ENCODE data around the gene SLAIN1. TPM values are rescaled to one million over a fixed set of nuclear protein-coding genes. Genes with fewer than 3 reads are reported as not detected.
A peak's percentile ranks its signal among the peaks of the same experiment; 100 is the strongest.

The SLAIN1 gene
- total and polyA plus RNA-seq, 5 donors = 9.2 to 16.2 (median 12.9) TPM

DNA sequence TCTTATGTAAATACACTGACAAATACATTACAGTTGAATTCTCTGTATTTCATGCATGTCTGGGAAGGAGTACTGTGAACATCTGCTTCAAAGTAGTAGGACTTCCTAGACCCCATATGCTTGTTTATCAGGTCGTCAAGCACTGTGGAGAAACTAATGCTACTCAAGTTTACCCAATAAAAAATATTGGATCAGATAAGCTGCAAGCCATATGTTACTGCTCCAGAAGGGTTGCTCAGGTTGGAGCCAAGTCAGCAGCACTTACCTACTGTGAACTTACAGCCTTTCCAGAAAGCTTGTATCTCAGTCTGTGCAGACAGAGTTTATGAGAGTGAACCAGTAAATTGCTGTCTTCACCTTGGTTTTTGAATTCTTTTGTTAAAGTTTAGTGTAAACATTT is 36.2 kb downstream of the SLAIN1 start:
- Histone ChIP-seq H3K4me1 (ENCODE audit: control insufficient read depth, insufficient read depth, low read length) (peaks cover 1% of the 10 kb centered on the region), H3K4me3 (ENCODE audit: low read length) (no peak overlapping the region), H3K27me3 (ENCODE audit: control insufficient read depth, insufficient read depth) (no peaks in the 10 kb centered on the region), H3K9me3 (ENCODE audit: control insufficient read depth, low read length) (no peaks in the 10 kb centered on the region), H3K27ac (ENCODE audit: low read length) (no peak overlapping the region)
- intact Hi-C loops (cut with DNase I) = no loop called here
- DNase-seq (no peak), ATAC-seq (no peak)
- 86% methylated on average over 1 of the region's 1 CpG for WGBS

DNA sequence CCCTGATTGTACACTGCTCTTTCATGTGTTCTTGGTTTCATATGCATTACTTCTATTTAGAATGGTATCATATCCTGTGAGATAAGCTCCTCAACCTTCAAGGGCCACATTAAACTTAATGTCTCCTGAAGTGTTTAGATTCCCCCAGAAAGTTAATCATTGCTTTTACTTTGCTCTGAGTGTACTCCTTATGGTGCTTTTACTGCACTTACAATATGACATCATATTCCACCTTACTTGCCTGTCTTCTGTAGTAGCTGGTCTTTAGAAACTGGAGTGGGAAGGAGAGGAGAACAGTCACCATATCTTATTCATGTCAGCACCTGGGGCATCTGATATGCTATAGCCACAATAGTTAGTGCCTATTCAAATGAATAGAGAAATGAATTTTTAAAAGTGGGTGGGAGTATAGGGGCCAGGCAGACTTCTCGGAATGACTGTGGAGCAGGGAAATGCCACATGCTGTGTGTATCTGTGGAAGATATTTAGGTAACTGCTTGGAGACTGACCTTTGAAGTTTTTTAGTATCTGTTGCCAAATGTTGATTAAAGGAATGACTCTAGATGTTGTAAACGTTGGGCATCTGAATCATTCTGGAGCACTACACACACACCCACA is 40.2 kb downstream of the SLAIN1 start:
- H3K27ac ChIP-seq (ENCODE audit: low read length) = no peak overlapping the region
- H3K4me1 ChIP-seq (ENCODE audit: control insufficient read depth, insufficient read depth, low read length) = peaks cover 1% of the 10 kb centered on the region
- intact Hi-C loops (cut with DNase I) = no loop called here
- H3K9me3 ChIP-seq (ENCODE audit: control insufficient read depth, low read length) = no peaks in the 10 kb centered on the region
- no peak overlapping the region for H3K4me3 ChIP-seq (ENCODE audit: low read length)
- no peak for DNase-seq
- 54% methylated on average over 2 of the region's 2 CpGs for WGBS
- H3K27me3 ChIP-seq (ENCODE audit: control insufficient read depth, insufficient read depth) = no peaks in the 10 kb centered on the region
- ATAC-seq = no peak

DNA sequence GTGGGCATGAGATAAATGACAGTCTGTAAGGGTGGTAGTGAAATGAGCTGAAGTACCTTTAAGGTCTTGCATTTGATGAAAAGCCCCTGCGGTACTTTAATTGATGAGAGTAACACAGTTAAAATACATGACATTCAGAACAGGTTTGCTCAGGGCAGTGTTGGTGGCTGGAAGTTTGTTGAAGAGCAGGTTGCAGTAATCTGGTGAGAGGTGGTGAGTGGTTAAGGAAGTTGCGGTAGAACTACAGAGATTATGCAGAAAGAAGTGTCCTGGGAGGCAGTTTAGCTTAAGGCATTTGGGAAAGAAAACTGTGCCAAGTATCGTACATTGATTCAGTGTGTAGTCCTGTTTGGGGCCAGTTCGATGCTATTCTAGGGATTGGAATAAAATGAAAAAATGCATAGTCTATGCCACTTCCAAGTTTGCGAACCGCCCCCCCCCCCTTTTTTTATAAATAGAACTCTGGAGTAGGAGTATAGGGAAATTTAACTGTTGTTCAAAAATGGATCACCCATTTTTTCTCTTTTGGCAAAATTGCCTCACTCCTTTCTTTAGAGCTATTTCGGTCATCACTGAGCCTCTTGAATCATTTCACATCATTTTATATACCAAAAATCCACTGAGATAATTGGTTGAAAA is 42.7 kb downstream of the SLAIN1 start:
- intact Hi-C loops (cut with DNase I) = no loop called here
- no peaks in the 10 kb centered on the region for H3K27me3 ChIP-seq (ENCODE audit: control insufficient read depth, insufficient read depth)
- H3K9me3 ChIP-seq (ENCODE audit: control insufficient read depth, low read length) = no peaks in the 10 kb centered on the region
- H3K4me3 ChIP-seq (ENCODE audit: low read length) = no peak overlapping the region
- peaks cover 1% of the 10 kb centered on the region for H3K4me1 ChIP-seq (ENCODE audit: control insufficient read depth, insufficient read depth, low read length)
- no peak overlapping the region for H3K27ac ChIP-seq (ENCODE audit: low read length)
- WGBS = 65% methylated on average over 7 of the region's 7 CpGs
- DNase-seq (no peak), ATAC-seq (no peak)

DNA sequence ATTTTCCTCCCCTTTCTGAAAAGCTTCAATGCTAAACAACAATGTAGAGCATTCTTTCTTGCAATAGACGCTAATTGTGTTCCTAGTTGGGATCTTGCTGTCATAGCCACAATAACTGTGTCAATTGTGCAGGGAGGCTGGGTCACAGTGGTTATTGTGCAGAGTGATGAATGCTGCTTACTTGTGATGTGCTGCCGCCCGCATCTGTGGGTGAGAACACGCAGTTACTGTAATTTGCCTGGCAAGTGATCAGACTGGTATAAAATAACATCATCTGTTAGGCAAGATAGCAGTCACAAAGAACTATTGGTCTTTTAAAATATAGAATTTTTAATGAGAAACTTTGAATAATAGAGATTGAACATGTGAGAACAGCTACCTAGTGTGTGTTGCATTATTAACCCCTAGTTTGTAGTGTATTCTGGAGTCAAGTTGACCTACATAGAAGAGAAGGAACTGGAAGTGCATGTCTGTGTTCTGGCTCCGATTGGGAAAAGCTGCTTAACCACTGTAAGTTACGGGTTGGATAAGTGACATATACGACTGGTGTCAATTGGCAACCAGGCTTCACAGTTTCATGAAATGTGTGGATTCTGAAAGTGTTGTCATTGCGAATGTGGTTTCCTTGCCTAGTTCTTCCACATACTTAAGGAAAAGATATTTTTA is 43.6 kb downstream of the SLAIN1 start:
- no peaks in the 10 kb centered on the region for H3K4me1 ChIP-seq (ENCODE audit: control insufficient read depth, insufficient read depth, low read length)
- H3K9me3 ChIP-seq (ENCODE audit: control insufficient read depth, low read length) = no peaks in the 10 kb centered on the region
- intact Hi-C loops (cut with DNase I) = no loop called here
- DNase-seq (no peak), ATAC-seq (no peak)
- WGBS = 70% methylated on average over 8 of the region's 8 CpGs
- no peak overlapping the region for H3K4me3 ChIP-seq (ENCODE audit: low read length)
- no peaks in the 10 kb centered on the region for H3K27me3 ChIP-seq (ENCODE audit: control insufficient read depth, insufficient read depth)
- H3K27ac ChIP-seq (ENCODE audit: low read length) = no peak overlapping the region

DNA sequence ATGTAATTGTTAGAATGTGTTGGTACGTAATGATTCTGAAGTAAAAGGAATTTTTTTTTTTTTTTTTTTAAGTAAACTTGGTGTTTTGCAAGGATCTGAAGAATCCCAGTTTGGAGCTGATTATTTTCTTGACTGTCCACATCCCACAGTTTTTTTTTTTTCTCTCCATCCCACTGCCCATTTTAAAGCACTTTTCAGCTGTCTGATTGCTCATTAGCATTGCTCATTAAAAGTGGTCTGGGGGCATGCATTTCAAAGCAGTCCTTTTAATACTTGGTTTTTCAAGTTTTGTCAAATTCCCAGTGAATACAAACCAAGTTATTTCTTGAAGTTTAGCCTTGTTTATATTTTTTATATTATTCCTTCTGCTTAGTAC is 44.1 kb downstream of the SLAIN1 start:
- Histone ChIP-seq H3K9me3 (ENCODE audit: control insufficient read depth, low read length) (no peaks in the 10 kb centered on the region), H3K27ac (ENCODE audit: low read length) (no peak overlapping the region), H3K4me3 (ENCODE audit: low read length) (no peak overlapping the region), H3K27me3 (ENCODE audit: control insufficient read depth, insufficient read depth) (no peaks in the 10 kb centered on the region), H3K4me1 (ENCODE audit: control insufficient read depth, insufficient read depth, low read length) (no peaks in the 10 kb centered on the region)
- ATAC-seq (no peak), DNase-seq (no peak)
- 91% methylated on average over 1 of the region's 1 CpG for WGBS
- intact Hi-C loops (cut with DNase I) = no loop called here

DNA sequence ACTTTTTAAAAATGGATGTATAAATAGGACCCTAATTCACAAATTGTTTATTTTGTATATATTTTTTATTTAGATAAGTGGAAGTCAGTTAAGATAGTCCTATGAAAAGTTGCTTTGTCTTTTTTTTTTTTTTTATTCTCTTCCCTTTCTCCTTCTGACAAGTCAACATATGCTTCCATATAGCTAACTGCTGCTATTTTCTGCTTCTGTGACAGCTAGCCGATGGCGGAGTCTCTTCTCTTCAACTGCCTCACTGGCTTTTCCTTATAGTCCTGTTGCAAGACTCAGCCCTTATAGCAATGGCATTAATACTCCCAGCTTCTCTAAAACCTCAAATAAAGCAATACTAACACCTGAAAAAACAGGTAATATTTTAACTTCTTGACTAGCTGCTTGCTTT is 45.3 kb downstream of the SLAIN1 start:
- 98% methylated on average over 2 of the region's 2 CpGs for WGBS

DNA sequence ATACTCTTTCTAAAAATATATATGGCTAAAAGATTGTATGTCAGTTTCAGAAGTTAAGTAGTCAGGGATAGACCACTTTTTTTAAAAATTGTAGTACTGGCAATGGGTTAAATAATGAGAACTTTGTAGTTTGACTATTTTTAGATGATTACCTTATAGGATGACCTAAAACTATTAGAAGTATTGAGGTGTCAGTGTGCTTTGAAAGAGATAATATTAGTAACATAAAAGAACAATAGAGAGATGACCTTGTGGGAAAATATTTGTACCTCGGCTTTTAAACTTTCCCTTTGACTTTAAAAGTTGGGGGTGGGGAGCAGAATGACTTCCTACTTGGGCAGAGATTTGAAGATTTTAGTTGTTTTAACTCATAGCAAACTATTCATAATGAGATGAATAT is 48.3 kb downstream of the SLAIN1 start:
- no peak for DNase-seq
- Histone ChIP-seq H3K4me1 (ENCODE audit: control insufficient read depth, insufficient read depth, low read length) (no peaks in the 10 kb centered on the region), H3K9me3 (ENCODE audit: control insufficient read depth, low read length) (no peaks in the 10 kb centered on the region), H3K4me3 (ENCODE audit: low read length) (no peak overlapping the region), H3K27ac (ENCODE audit: low read length) (no peak overlapping the region), H3K27me3 (ENCODE audit: control insufficient read depth, insufficient read depth) (no peaks in the 10 kb centered on the region)
- intact Hi-C loops (cut with DNase I) = no loop called here
- no peak for ATAC-seq
- WGBS = 45% methylated on average over 1 of the region's 1 CpG

More for the DNA sequence above, 45.3 kb downstream of the SLAIN1 start:
- Histone ChIP-seq H3K27ac (ENCODE audit: low read length) (no peak overlapping the region), H3K27me3 (ENCODE audit: control insufficient read depth, insufficient read depth) (no peaks in the 10 kb centered on the region), H3K9me3 (ENCODE audit: control insufficient read depth, low read length) (no peaks in the 10 kb centered on the region), H3K4me3 (ENCODE audit: low read length) (no peak overlapping the region), H3K4me1 (ENCODE audit: control insufficient read depth, insufficient read depth, low read length) (no peaks in the 10 kb centered on the region)
- DNase-seq (no peak), ATAC-seq (no peak)
- intact Hi-C loops (cut with DNase I) = no loop called here

DNA sequence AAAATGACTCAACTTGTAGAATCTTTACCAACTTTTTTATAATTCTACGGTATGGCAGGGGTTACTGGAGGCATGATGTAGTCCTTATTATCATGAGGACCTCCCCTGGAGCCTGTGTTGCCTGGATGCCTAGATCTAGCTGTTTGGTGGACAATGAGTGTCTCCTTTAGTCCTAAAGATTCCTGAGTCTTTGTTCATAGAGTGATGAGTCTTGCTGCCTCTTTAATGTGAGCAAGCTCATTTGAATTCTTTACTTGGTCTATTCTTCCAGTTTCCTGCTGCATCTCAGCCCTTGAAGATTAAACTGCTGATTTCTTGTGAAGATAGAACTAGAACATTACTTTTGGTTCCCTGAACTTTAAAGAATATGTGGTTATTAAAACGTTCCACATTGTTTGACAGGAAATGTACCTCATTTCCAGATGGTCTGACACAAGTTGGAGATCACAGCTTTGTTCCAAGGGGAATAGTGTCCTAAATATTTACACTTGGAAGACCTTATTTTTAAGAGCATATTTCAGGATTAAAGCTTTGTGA is 51.9 kb downstream of the SLAIN1 start:
- DNase-seq (no peak), ATAC-seq (no peak)
- no peak overlapping the region for H3K4me3 ChIP-seq (ENCODE audit: low read length)
- H3K4me1 ChIP-seq (ENCODE audit: control insufficient read depth, insufficient read depth, low read length) = peaks cover 3% of the 10 kb centered on the region
- no peak overlapping the region for H3K27ac ChIP-seq (ENCODE audit: low read length)
- H3K27me3 ChIP-seq (ENCODE audit: control insufficient read depth, insufficient read depth) = no peaks in the 10 kb centered on the region
- no peaks in the 10 kb centered on the region for H3K9me3 ChIP-seq (ENCODE audit: control insufficient read depth, low read length)
- WGBS = 53% methylated on average over 2 of the region's 2 CpGs
- intact Hi-C loops (cut with DNase I) = no loop called here

DNA sequence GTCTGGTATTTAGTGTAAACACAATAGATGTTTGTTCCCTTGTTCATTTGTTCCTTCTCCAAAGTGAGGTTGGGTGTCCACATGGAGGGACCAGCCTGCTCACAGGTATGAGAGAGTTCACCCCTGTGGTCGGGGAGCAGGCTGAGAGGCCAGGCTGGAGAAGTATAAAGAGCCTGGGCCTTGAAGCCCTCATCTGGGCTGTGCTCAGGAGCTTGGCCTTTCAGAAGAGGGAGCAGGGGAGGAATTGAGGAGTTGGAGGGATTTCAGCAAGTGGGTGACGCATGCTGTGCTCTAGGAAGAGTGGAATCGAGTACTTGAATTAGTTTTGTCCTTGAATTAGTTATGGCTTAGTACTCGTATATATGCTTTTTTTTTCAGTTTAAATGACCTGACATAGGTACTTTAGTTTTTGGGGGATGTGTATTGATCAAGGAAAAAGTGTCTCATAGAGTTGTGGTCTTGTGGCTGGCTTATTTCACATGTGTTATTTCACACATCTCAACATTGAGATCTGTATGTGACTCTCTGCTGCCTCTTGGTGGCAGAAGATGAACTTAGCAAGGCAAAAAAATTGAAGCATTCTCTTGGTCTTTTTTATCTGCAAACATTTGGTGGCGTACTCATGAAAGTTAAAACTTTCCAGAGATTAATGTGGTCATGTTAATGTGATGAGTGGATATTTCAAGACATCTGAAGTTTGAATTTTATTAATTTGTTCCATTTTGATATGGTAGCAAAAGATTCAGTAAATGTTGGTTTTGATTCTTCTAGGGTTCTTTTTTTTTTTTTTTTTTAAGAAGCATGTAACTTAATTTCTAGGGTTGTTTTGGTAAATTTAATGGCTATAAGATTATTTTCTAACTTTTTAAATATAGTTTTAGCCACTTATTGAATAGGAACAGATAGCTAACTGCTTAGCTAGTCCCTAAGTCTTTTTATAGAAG is 54.3 kb downstream of the SLAIN1 start:
- peak; percentile 63 to 70 for ATAC-seq
- no peak overlapping the region for H3K27ac ChIP-seq (ENCODE audit: low read length)
- no peak overlapping the region for H3K4me3 ChIP-seq (ENCODE audit: low read length)
- WGBS = 58% methylated on average over 5 of the region's 5 CpGs
- intact Hi-C loops (cut with DNase I) = loop anchor here in 3 of 4 donors (5.0 kb wide), 2 partner anchors 159 to 164 kb away; no protein-coding TSS in a partner anchor
- H3K9me3 ChIP-seq (ENCODE audit: control insufficient read depth, low read length) = no peaks in the 10 kb centered on the region
- no peak for DNase-seq
- no peaks in the 10 kb centered on the region for H3K27me3 ChIP-seq (ENCODE audit: control insufficient read depth, insufficient read depth)
- peaks cover 3% of the 10 kb centered on the region for H3K4me1 ChIP-seq (ENCODE audit: control insufficient read depth, insufficient read depth, low read length)

DNA sequence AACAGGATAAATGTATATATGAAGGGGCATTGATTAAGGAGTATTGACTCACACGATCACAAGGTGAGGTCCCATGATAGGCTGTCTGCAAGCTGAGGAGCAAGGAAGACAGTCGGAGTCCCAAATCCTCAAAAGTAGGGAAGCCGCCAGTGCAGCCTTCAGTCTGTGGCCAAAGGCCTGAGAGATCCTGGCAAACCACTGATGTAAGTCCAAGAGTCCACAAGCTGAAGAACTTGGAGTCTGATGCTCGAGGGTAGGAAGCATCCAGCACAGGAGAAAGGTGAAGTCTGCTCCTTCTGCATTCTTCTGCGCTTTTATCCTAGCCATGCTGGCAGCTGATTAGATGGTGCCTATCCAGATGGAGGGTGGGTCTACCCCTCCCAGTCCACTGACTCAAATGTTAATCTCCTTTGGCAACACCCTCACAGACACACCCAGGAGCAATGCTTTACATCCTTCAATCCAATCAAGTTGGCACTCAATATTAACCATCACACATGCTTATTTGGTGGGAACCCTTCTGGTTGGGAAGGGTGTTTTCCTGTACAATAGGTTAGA is 55.1 kb downstream of the SLAIN1 start:
- no peak overlapping the region for H3K27ac ChIP-seq (ENCODE audit: low read length)
- intact Hi-C loops (cut with DNase I) = loop anchor here in 3 of 4 donors (5.0 kb wide), 2 partner anchors 160 to 165 kb away; no protein-coding TSS in a partner anchor
- 67% methylated on average over 5 of the region's 5 CpGs for WGBS
- H3K4me3 ChIP-seq (ENCODE audit: low read length) = no peak overlapping the region
- peak; percentile 25 to 26 for ATAC-seq
- DNase-seq = no peak
- H3K27me3 ChIP-seq (ENCODE audit: control insufficient read depth, insufficient read depth) = no peaks in the 10 kb centered on the region
- no peaks in the 10 kb centered on the region for H3K9me3 ChIP-seq (ENCODE audit: control insufficient read depth, low read length)
- peaks cover 3% of the 10 kb centered on the region for H3K4me1 ChIP-seq (ENCODE audit: control insufficient read depth, insufficient read depth, low read length)
